NOMO-1 treated with dmso at 0.1 percent for 144 hours (cell line): ENCODE data around the gene COQ5.
A peak's percentile ranks its signal among the peaks of the same experiment; 100 is the strongest.
"Not testable (repeated sequence)": the region's sequence is repeated elsewhere in the genome, so short reads cannot be mapped to it uniquely, and the experiment has no call there.

Experiments
- DNase-seq: peaks from one replicate; lab custom pipeline; 2025; ENCODE audit not compliant: unreplicated experiment; lab: John Stamatoyannopoulos, UW

Gene COQ5

GRCh38 chr12:120529641-120530417, 871 bp upstream of the COQ5 start:
- DNase-seq = peak; percentile 45

GRCh38 chr12:120522568-120522967, 6.4 kb downstream of the COQ5 start:
- no peak for DNase-seq

DNA sequence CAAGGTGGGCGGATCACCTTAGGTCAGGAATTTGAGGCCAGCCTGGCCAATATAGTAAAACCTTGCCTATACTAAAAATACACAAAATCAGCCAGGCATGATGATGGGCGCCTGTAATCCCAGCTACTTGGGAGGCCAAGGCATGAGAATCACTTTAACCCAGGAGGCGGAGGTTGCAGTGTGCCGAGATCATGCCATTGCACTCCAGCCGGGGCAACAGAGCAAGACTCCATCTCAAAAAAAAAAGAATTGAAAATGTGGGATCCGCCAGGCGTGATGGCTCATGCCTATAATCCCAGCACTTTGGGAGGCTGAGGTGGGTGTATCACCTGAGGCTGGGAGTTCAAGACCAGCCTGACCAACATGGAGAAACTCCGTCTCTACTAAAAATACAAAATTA, 9.6 kb downstream of the COQ5 start:
- not testable (repeated sequence) for DNase-seq

- DNase-seq = no peak
Observed at GRCh38 chr12:120515496-120515895, 13.5 kb downstream of the COQ5 start.

DNA sequence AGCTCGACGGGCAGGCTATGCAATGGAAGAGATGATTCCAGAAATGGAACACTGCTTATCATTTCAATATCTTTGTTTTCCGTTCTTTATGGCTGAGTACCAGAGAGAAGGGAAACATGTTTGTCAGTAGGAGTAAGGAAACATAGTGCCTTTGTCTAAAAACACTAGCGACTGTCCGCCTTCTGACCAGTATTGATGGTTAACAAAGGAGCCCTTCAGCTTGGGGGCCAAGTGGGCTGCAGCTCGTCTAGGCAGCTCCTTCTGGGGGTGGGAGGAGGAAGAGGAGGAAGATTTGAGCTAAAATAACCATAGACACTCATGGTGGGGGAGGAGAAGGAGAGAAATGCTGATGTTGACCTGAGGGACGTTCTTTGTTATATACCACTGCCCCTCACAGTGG, 15.0 kb downstream of the COQ5 start:
- no peak for DNase-seq

DNA sequence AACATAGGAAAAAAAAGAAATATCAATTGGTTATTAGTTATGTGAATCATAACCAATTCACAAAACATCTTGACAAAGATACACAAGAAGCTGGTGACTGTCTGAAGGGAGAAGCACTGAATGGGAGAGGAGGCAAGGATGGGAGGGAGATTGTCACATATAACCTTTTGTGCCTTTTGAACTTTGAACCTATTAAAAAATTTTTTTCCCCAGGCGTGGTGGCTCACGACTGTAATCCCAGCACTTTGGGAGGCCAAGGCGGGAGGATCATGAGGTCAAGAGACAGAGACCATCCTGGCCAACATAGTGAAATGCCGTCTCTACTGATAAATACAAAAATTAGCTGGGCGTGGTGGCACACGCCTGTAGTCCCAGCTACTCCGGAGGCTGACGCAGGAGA, 20.4 kb downstream of the COQ5 start:
- DNase-seq = no peak

DNA sequence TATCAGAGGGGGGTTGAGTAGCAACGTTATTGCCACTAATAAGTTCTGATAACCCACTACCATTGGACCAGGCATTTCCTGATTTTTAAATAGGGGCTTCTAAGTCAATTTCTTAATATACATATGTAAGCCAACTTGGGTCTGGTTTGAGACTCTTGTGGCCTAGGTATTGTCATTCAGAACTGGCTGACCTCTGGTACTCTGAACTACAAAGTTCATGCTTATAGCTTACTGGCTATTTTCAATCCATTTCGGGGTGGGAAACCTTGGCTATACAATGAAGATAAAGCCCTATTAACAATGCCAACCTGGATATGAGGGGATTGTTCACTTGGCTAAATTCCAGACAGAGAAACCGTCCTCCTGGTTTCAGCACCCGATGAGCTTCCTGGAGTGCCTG, 24.4 kb downstream of the COQ5 start:
- no peak for DNase-seq

DNA sequence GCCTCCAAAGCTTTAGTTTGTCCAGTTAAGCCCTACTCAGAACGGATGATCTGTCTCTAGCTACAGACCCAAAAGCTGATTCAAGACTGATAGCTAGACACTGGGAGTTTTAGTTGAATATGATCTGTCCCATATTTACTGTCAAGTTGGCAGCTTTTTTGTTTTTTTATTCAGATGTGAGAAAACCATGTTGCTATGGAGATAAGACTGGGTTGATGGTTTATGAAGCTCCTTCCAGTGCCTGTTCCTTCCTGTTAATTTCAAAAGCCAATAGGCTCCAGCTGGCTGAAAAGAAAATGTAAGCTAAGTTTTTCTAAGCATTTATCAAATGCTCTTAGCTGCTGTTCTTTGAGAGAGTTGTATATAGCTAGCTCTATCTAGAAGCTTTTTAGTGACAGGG, 28.4 kb downstream of the COQ5 start:
- no peak for DNase-seq

- no peak for DNase-seq
Observed at GRCh38 chr12:120498870-120499515, 30.0 kb downstream of the COQ5 start.

GRCh38 chr12:120497524-120498150, 31.3 kb downstream of the COQ5 start:
- DNase-seq = no peak

- peak; percentile 27 for DNase-seq
Observed at GRCh38 chr12:120496413-120497340, 32.3 kb downstream of the COQ5 start.

GRCh38 chr12:120495731-120496412, 33.1 kb downstream of the COQ5 start, which contains the start of gene DYNLL1:
Gene DYNLL1 (plus strand): TSS chr12:120496113. CDS start chr12:120496422, 309 bp downstream.
- peak; percentile 90 for DNase-seq

GRCh38 chr12:120495186-120495730, 33.7 kb downstream of the COQ5 start:
- no peak for DNase-seq

- no peak for DNase-seq
Observed at GRCh38 chr12:120490833-120491512, 38.0 kb downstream of the COQ5 start.

GRCh38 chr12:120490325-120490724, 38.6 kb downstream of the COQ5 start:
- DNase-seq = no peak

DNA sequence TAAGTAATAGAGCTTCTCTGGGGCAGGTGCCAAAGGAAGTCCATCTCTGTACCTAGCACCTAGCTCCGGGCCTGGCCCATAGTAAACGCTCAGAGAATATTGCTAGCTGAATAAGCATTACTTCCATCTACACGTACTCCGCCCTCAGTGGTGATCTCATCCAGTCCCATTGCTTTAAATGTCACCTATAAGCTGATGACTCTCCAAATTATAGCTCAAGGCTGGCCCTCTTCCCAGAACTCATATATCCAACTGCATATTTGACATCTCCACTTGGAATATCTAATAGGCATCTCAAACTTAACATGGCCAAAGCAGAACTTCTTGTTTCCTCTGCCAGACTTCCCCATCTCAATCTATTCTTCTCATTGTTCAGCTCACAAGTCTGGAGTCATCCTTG, 39.9 kb downstream of the COQ5 start:
- DNase-seq = no peak

- DNase-seq = no peak
Observed at GRCh38 chr12:120488057-120488640, 40.8 kb downstream of the COQ5 start.

- not testable (repeated sequence) for DNase-seq
Observed at GRCh38 chr12:120487552-120487951, 41.4 kb downstream of the COQ5 start.
